OCI-LY1 (cell line): ENCODE results near the gene AGPAT2.

Experiments used
- H2AFZ ChIP-seq: fragments of 200-600 bp; sonication (generic), shearing (Covaris generic); 2 replicates; pipeline ENCODE4 v1.6.0; 2014; ENCODE audit warnings: antibody characterized with exemption, mild to moderate bottlenecking, low read length
- H3F3A ChIP-seq: fragments of 200-600 bp; sonication (generic), shearing (Covaris generic); 2 replicates; pipeline ENCODE4 v1.6.0; 2014; ENCODE audit warnings: mild to moderate bottlenecking, antibody characterized with exemption, low read length, moderate library complexity; ENCODE audit not compliant: insufficient read depth
- H3K27ac ChIP-seq: fragments of 200-600 bp; sonication (generic); 2 replicates; pipeline ENCODE4 v1.5.1; 2014; ENCODE audit warnings: low read length, mixed run types, mild to moderate bottlenecking, low read depth; ENCODE audit not compliant: poor library complexity, severe bottlenecking
- H3K27me3 ChIP-seq: fragments of 200-600 bp; sonication (generic); 2 replicates; pipeline ENCODE4 v1.6.0; 2014; ENCODE audit warnings: antibody characterized with exemption, mild to moderate bottlenecking, low read length, moderate library complexity; ENCODE audit not compliant: insufficient read depth
- H3K36me3 ChIP-seq: fragments of 200-600 bp; sonication (generic); 2 replicates; pipeline ENCODE4 v1.6.1; 2014; ENCODE audit warnings: mild to moderate bottlenecking, antibody characterized with exemption, low read length, moderate library complexity, mixed read lengths; ENCODE audit not compliant: insufficient read depth
- H3K4me1 ChIP-seq: fragments of 200-600 bp; sonication (generic); 2 replicates; pipeline ENCODE4 v1.5.1; 2014; ENCODE audit warnings: mild to moderate bottlenecking, low read length, moderate library complexity; ENCODE audit not compliant: insufficient read depth, severe bottlenecking
- H3K4me2 ChIP-seq: fragments of 200-600 bp; sonication (generic), shearing (Covaris generic); 2 replicates; pipeline ENCODE4 v1.6.1; 2014; ENCODE audit warnings: low read length
- H3K4me3 ChIP-seq: fragments of 200-600 bp; sonication (generic); 2 replicates; pipeline ENCODE4 v1.5.1; 2014; ENCODE audit warnings: low read length, low read depth, mild to moderate bottlenecking, mixed read lengths; ENCODE audit not compliant: poor library complexity, severe bottlenecking
- H3K79me2 ChIP-seq: fragments of 200-600 bp; shearing (Covaris generic); 2 replicates; pipeline ENCODE4 v1.6.1; 2016; ENCODE audit warnings: mixed run types, low read length, mixed read lengths; ENCODE audit not compliant: insufficient read depth
- H3K9ac ChIP-seq: fragments of 200-600 bp; sonication (generic), shearing (Covaris generic); 2 replicates; pipeline ENCODE4 v1.6.1; 2014; ENCODE audit warnings: mild to moderate bottlenecking, low read length, mixed read lengths
- H3K9me2 ChIP-seq: fragments of 200-600 bp; sonication (generic), shearing (Covaris generic); 2 replicates; pipeline ENCODE4 v1.6.1; 2014; ENCODE audit warnings: low read depth, mild to moderate bottlenecking, low read length, mixed read lengths
- H3K9me3 ChIP-seq: fragments of 200-600 bp; shearing (Covaris generic); 2 replicates; pipeline ENCODE4 v1.6.1; 2014; ENCODE audit warnings: low read length, mixed read lengths
- H4K20me1 ChIP-seq: fragments of 200-600 bp; sonication (generic), shearing (Covaris generic); 2 replicates; pipeline ENCODE4 v1.6.0; 2016; ENCODE audit warnings: mild to moderate bottlenecking, low read length; ENCODE audit not compliant: insufficient read depth
- CTCF ChIP-seq: fragments of 200-600 bp; sonication (generic), shearing (Covaris generic); IDR thresholded peaks from 2 replicates; pipeline ENCODE4 v1.5.1; 2017; ENCODE audit warnings: mild to moderate bottlenecking, antibody characterized with exemption, low read length, moderate library complexity, mixed read lengths
- EZH2 ChIP-seq: fragments of 200-600 bp; sonication (generic), shearing (Covaris generic); IDR thresholded peaks from 2 replicates; pipeline ENCODE4 v1.8.0; 2017; ENCODE audit warnings: borderline replicate concordance, mixed run types, mild to moderate bottlenecking, antibody characterized with exemption, low read length, moderate library complexity, mixed read lengths

Gene AGPAT2

GRCh38 chr9:136724772-136725171 is 37.5 kb upstream of the AGPAT2 start:
- no peaks in the 10 kb centered on the region for H4K20me1 ChIP-seq
- H3F3A ChIP-seq: no peaks in the 10 kb centered on the region
- no peak overlapping the region for H3K4me3 ChIP-seq
- TF ChIP-seq EZH2 (no peak), CTCF (no peak)
- H3K9me2 ChIP-seq: no peaks in the 10 kb centered on the region
- H3K36me3 ChIP-seq: peaks cover 56% of the 10 kb centered on the region
- peaks cover 27% of the 10 kb centered on the region for H3K4me1 ChIP-seq
- H3K9me3 ChIP-seq: no peaks in the 10 kb centered on the region
- H3K9ac ChIP-seq: no peak overlapping the region
- H3K79me2 ChIP-seq: no peaks in the 10 kb centered on the region
- no peak overlapping the region for H3K4me2 ChIP-seq
- no peaks in the 10 kb centered on the region for H3K27me3 ChIP-seq
- no peak overlapping the region for H2AFZ ChIP-seq
- no peak overlapping the region for H3K27ac ChIP-seq

- H3K79me2 ChIP-seq: no peaks in the 10 kb centered on the region
- no peak overlapping the region for H3K27ac ChIP-seq
- peaks cover 26% of the 10 kb centered on the region for H3K4me1 ChIP-seq
- no peak overlapping the region for H3K4me2 ChIP-seq
- H2AFZ ChIP-seq: no peak overlapping the region
- no peaks in the 10 kb centered on the region for H3F3A ChIP-seq
- peaks cover 56% of the 10 kb centered on the region for H3K36me3 ChIP-seq
- no peak overlapping the region for H3K9ac ChIP-seq
- no peak for TF ChIP-seq EZH2
- TF ChIP-seq CTCF: no peak
- no peak overlapping the region for H3K4me3 ChIP-seq
- H3K9me3 ChIP-seq: no peaks in the 10 kb centered on the region
- no peaks in the 10 kb centered on the region for H3K9me2 ChIP-seq
- no peaks in the 10 kb centered on the region for H4K20me1 ChIP-seq
- no peaks in the 10 kb centered on the region for H3K27me3 ChIP-seq
Observed at GRCh38 chr9:136723989-136724388, 36.7 kb upstream of the AGPAT2 start.

- no peak for TF ChIP-seq CTCF
- no peak for TF ChIP-seq EZH2
- H3K4me1 ChIP-seq: peaks cover 21% of the 10 kb centered on the region
- no peaks in the 10 kb centered on the region for H3F3A ChIP-seq
- 0 out of 2 replicates have a peak, but pooled peaks cover 3% of the 10 kb centered on the region for H3K27me3 ChIP-seq
- peaks cover 56% of the 10 kb centered on the region for H3K36me3 ChIP-seq
- H3K9me3 ChIP-seq: no peaks in the 10 kb centered on the region
- no peaks in the 10 kb centered on the region for H4K20me1 ChIP-seq
- H3K9me2 ChIP-seq: no peaks in the 10 kb centered on the region
- H3K4me3 ChIP-seq: no peak overlapping the region
- no peak overlapping the region for H3K27ac ChIP-seq
- H3K4me2 ChIP-seq: no peak overlapping the region
- H3K9ac ChIP-seq: no peak overlapping the region
- no peaks in the 10 kb centered on the region for H3K79me2 ChIP-seq
- no peak overlapping the region for H2AFZ ChIP-seq
Observed at GRCh38 chr9:136723362-136723976, 36.2 kb upstream of the AGPAT2 start.
